HG03558 (cell line): ENCODE measurements around the gene NAGLU.
A peak's percentile ranks its signal among the peaks of the same experiment; 100 is the strongest.
"Not testable (repeated sequence)": the region's sequence is repeated elsewhere in the genome, so short reads cannot be mapped to it uniquely, and the experiment has no call there.

Experiments used
- ATAC-seq: cut with Tn5 transposase; IDR thresholded peaks from one replicate; pipeline ENCODE4 v1.9.1; 2021; ENCODE audit warnings: moderate number of reproducible peaks; ENCODE audit not compliant: unreplicated experiment; ENCODE audit errors: extremely low read depth

NAGLU gene

DNA sequence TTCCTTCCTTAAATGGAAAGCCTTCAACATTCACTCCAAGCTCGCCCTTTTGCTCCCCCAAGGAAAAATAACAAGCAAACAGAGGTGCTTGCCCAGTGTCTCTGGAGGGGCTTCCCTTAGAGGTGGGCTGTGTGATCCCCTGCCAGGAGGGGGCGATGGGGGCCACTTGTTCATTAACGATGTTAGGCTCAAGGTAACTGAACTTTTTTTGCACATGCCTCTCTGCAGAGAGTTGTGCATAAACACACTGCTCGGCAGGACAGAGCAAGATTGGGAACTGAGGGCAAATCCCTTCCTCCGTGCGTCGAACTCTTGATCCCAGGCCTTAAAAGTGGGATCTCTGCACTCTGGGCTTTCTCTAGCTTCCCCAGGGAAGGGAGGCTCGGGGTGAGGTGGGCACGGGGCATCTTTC lies 15.5 kb upstream of the NAGLU start:
- ATAC-seq, result no peak

DNA sequence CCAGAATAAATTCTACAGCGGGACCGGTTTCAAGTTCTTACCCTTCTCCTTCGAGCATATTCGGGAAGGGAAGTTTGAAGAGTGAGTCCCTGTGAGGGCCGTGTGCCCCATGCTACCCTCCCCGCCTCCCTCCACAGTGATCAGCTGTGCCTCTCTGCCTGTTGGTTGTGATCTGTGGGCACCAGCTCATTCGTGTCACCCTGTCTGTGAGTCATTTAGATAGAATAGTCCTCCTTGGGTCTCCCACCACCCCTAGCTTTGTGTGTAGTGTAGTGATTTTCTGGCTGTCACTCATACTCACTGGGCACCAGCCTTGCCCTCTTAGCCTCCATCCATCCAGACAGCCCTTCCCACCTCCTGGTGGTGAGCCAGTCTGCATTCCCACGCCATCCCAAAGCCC lies 15.0 kb upstream of the NAGLU start:
- ATAC-seq, result no peak

DNA sequence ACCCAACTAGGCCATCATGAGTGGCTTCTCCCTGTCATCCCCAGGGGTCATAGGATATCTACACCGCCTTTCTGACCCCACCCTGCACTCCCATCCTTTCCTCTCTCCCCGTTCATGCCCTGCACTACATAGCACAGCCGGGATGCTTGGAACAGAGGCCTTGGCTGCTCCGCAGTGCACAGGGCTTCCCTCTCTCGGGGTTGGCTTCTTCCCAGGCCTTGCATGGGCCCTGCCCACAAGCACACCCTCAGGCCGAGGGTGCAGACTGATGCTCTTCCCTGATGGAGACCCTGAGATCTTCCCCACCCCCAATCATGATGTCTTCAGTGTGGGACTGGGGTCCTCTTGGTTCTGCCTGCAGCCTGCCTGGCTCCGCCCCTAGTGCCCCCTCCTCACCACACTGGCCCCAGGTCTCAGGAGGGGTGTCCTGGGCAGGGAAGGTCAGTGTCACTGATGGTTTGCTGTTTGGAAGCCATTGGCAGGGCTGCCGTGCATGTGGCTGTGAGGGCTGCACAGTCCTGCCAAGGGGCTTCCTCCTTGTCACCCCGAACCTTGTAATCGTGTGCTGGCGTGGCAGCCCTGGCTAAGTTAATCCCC lies 14.3 kb upstream of the NAGLU start:
- ATAC-seq, result no peak

DNA sequence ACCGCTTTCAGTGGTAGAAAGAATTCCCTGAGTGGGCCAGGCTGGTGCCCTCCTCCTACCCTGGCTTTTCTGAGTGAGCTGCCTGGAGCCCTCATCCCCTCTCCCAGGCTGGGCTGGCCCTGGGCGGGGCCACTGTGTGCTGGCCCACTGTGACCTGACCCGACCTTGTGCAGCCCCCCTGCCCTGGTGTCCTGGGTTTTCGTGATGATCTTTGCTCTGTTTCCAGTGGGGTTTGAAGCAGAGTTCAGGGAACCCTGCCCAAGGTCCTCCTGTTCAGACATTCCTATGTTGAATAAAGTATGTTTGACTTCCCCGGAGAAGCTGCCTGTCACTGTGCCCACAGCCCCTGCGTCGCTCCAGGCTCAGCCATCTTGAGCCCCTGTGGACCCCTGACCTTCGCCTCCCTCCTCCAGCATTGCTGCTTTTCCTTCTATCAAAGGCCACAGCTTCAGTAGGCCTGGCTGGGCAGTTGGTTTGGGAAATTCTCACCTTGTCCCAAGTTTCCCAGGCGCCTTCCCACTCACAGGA lies 13.7 kb upstream of the NAGLU start:
- ATAC-seq, result no peak

DNA sequence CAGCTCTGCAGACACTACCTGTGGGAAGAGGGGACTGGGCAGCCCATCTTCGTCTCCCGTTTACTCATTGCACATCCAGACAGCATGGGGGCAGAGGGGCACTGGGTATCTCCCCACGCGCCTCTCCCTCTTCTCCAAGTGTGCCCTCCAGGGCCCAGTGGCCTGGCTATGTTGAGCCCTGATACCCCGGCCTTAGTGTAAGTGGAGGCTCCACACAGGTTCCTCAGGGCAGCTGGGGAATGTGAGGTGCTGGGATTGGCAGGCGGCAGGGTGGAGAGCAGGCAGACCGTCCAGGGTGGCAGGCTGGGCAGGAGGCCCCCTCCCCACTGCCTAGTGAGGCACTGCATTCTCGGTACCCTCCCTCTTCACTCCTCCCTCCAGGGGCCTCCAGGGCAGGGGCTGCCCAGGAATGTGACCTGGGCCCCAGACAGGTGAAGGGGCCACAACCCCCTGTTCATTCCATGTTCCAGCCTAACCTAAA lies 13.2 kb upstream of the NAGLU start:
- ATAC-seq, result no peak

DNA sequence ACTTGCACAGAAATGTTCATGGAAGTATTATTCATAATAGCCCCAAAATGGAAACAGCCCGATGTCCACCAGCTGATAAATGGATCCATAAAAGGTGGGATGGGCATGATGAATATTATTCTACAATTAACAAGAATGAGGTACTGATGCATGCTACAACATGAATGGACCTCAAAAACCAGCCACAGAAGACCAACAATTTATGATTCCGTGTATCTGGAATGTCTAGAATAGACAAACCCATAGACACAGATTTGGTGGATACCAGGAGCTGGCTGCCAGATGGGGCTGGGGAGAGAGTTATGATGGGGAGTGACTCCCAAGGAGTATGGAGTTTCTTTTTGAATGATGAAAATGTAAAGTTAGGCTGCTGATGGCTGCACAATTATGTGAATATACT lies 10.8 kb upstream of the NAGLU start:
- no peak for ATAC-seq

DNA sequence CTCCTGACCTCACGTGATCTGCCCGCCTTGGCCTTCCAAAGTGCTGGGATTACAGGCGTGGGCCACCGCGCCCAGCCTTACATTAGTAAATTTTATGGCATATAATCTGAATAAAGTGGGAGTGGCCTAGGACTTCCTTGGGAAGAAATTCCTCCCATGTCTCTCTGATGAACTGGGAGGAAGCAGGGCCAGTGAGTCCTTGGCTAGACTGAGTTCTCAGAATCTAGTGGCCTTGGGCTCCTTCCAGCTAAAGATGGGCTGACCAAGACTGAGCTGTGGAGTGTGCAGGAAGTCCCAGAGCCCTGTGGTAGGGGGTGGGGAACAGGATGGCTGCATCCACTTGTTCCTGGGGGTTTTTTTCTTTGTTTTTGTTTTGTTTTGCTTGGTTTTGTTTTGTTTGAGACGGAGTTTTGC lies 10.0 kb upstream of the NAGLU start:
- ATAC-seq, result no peak

DNA sequence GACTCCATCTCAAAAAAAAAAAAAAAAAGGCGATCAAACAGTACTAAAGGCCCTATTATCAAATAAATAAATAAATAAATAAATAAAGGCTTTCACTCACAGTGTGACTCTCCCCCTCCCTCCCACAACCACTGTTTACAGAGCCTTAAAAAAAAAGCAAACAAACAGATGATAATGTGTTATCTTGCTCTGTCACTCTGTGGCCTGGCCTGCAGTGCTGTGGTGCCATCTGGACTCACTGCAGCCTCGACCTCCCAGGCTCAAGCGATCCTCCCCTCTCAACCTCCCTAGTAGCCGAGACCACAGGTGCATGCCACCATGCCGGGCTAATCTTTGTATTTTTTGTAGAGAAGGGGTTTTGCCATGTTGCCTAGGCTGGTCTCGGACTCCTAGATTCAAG lies 8.1 kb upstream of the NAGLU start:
- no peak for ATAC-seq

DNA sequence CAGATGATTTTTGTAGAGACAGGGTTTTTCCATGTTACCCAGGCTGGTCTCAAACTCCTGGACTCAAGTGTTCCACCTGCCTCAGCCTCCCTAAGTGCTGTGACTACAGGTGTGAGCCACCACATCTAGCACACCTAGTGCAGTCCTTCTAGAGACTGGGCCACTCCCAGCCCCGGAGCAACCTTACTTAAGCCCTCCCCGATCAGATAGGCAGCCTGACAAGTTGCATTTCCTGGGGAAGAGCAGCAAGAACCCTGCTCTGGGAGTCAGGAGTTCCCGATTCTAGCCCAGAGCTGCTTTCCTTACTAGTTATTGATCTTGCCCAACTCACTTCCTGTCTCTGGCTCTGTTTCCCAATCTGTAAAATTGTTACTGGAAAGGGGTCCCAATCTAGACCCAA lies 7.0 kb upstream of the NAGLU start:
- ATAC-seq, result no peak

DNA sequence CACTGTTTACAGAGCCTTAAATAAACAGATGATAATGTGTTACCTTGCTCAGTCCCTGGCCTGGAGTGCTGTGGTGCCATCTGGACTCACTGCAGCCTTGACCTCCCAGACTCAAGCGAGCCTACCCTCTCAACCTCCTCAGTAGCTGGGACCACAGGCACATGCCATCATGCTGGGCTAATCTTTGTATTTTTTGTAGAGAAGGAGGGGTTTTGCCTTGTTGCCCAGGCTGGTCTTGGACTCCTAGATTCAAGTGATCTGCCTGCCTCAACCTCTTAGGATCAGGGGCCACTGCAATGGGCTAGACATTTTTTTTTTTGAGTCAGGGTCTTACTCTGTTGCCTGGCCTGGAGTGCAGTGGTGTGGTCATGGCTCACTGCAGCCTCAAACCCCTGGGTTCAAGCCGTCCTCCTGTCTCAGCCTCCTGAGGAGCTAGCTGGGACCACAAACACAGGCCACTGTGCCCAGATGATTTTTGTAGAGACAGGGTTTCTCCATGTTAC lies 5.0 kb upstream of the NAGLU start:
- no peak for ATAC-seq

DNA sequence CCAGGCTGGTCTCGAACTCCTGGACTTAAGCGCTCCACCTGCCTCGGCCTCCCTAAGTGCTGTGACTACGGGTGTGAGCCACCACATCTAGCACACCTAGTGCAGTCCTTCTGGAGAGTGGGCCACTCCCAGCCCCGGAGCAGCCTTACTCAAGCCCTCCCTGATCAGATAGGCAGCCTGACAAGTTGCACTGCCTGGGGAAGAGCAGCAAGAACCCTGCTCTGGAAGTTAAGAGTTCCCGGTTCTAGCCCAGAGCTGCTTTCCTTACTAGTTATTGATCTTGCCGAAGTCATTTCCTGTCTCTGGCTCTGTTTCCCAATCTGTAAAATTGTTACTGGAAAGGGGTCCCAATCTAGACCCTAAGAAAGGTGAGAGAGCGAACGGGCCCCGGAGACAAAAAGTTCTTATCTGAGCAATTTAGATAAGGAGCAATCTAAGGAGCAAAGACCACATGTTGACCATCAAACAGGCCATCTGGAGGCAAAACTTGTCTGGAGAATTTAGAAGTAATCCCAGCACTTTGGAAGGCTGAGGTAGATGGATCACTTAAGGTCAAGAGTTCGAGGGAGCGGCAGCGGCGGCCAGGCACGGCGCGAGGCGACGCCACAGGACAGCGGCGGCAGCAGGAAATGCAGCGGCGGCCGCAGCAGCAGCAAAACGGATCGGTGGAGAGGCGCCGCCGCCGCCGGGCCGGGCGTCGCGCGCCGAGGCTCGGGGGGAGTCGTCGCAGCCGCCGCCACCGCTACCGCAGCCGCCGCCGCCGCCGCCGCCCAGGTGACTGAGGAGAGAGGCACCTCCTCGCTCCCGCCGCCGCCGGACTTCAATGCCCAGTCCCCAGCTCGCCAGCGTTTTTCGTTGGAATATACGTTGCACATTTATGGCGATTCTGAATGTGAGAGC lies 4.3 kb upstream of the NAGLU start:
- no peak for ATAC-seq

DNA sequence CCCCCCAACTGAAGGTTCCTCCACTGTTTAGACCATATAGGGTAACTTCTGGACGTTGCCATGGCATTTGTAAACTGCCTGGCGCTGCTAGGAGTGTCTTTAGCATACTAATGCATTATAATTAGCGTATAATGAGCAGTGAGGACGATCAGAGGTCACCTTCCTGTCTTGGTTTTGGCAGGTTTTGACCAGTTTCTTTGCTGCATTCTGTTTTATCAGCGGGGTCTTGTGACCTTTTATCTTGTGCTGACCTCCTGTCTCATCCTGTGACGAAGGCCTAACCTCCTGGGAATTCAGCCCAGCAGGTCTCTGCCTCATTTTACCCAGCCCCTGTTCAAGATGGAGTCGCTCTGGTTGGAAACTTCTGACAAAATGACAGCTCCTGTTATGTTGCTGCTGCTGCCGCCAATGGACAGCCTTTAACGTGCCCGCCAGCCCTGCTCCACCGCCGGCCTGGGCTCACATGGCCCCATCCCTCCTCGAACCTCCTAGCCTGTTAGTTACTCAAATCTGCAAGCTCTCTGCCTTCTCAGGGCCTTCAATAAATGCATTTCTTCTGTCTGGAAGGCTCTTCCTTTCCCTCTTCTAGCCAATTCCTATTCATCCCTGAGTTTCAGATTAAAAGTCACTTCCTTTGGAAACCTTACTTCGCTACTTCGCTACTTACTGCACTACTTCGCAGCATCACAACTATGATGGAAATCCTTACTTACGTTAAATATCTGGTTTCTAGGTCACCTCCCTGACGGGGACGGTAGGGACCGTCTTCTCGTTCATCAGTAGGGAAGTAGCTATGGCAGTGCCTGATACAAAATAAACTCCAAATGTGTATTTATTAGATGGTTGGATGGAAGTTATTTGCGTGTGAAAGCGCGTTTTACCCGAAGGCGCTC lies 640 bp upstream of the NAGLU start:
- no peak for ATAC-seq

DNA sequence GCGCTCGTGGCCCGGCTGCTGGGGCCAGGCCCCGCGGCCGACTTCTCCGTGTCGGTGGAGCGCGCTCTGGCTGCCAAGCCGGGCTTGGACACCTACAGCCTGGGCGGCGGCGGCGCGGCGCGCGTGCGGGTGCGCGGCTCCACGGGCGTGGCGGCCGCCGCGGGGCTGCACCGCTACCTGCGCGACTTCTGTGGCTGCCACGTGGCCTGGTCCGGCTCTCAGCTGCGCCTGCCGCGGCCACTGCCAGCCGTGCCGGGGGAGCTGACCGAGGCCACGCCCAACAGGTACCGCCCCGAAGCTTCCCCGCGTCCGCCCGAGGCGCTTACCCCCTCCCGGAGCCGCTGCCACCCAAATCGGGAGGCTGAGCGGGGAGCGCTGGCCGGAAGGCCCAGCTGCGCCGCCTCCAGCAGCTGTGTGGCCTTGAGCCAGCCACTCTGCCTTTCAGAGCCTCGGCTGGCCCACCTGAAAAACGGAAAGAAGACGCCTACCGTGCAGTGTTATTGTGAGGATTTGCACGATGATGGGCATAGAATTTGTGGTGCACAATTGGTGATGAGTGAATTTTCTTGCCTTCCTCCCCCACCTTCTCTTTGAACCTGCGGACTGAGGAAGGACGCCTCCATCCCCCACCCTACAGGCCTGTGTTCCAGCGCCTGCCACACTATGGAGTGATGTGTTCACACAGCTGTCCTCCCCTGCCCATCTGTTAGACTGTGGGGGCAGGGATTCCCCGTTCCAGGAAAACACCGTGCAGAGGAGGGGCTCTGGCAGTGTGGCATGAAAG lies 523 bp downstream of the NAGLU start:
- ATAC-seq, result peak; percentile 17

DNA sequence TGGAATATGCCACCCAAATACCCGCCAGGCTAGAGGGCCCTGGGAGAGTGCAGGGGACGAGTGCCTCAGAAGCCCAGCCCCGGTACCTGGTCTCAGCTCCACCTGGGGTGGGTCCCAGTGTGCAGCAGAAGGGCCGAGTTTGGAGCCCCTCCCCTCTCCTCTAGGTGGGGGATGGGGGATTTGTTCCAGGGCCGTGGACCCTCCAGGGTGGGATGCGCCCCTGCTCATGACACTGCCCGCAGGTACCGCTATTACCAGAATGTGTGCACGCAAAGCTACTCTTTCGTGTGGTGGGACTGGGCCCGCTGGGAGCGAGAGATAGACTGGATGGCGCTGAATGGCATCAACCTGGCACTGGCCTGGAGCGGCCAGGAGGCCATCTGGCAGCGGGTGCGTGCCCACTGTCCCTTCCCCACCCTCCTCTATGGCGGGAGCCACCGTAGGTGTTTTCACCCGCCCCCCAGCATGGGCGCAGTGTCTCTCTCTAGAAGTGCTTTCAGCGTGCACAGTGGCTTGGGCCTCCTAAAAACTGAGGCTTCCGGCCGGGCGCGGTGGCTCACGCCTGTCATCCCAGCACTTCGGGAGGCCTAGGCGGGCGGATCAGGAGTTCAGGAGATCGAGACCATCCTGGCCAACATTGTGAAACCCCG lies 1.2 kb downstream of the NAGLU start:
- no peak for ATAC-seq

DNA sequence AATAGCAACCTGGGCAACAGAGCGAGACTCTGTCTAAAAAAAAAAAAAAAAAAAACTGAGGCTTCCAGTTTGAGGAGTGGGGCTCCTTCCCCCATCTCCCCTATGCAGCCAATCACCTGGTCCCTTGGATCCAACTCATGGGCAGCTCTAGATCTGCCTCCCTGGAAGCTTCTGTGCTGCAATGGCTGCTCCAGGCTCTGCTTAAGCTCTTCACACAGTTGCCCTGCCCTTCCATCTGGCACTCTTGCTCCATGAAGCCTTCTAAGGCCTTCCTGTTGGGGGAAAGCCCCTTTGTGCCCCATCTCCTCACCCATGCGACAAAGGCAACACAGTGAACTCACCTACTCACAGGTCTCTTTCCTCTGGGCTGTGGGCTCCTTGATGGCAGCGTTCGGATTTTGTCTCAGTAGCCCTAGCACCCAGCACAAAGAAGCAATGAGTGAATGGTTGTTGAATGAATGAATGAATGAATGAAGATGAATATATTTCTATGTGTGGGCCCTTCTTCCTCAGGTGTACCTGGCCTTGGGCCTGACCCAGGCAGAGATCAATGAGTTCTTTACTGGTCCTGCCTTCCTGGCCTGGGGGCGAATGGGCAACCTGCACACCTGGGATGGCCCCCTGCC lies 1.9 kb downstream of the NAGLU start:
- ATAC-seq, result no peak

DNA sequence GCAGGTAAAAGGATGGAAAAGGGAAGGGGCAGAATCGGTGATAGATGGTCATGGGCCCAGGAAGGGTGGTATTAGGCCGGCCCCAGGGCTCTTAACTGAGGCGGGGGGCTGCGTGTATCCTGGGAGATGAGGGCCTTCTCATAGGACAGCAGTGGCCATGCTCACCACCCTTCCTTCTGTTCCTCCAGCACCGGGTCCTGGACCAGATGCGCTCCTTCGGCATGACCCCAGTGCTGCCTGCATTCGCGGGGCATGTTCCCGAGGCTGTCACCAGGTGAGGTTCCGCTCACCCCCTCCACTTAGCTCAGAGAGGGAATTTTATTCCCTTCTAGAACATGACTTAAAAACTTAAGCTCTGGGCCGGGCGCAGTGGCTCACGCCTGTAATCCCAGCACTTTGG lies 2.4 kb downstream of the NAGLU start:
- ATAC-seq, result no peak

DNA sequence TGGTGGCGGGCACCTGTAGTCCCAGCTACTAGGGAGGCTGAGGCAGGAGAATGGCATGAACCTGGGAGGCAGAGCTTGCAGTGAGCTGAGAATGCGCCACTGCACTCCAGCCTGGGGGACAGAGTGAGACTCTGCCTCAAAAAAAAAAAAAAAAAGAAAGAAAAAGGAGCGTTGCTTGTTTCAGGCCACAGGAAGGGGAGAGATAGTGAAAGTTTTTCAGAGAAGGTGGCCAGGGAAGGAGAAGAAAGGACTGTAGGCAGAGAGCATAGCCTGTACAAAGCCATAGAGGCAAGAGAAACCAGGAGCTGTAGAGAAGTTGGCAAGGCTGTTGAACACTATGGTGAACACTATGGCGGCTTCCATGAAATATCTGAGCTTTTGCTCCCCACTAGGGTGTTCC lies 4.5 kb downstream of the NAGLU start:
- not testable (repeated sequence) for ATAC-seq

DNA sequence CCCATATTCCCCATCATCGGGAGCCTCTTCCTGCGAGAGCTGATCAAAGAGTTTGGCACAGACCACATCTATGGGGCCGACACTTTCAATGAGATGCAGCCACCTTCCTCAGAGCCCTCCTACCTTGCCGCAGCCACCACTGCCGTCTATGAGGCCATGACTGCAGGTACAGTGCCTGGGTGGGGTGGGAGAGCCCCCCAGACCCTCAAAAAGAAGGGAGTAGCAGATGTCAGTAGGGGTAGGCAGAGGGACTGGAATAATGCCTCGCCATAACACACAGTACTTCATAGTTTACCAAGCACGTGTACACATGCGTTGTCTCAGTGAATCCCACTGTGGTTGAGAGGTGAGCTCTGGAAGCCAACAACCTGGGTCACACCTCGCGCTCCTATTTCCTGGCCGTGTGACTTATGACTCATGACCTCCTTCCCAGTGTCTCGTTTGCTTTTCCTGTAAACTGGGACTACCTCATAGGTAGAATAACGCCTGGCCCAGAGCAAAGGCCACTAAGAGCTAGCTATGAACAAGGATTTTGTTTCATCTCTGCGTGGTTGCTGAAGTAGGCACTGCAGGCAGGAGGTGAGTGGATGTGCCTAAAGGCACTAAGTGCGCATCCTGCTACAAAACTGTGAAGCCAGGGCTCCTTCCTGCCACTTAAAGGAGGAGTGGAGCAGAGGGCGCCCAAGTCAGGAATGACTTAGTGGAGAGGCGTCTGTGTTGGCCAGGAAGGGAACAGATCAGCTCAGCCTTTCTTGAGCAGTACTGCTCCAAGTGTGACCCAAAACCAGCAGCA lies 5.2 kb downstream of the NAGLU start:
- ATAC-seq, result no peak
